HepG2 (cell line): ENCODE measurements around the gene ANKRD55. TPM values are rescaled to one million over a fixed set of nuclear protein-coding genes. Genes with fewer than 3 reads are reported as not detected.
"Not testable (repeated sequence)": the region's sequence is repeated elsewhere in the genome, so short reads cannot be mapped to it uniquely, and the experiment has no call there.

Source experiments
- ATAC-seq: fragments of 200-7000 bp; cut with Tn5 transposase; 3 replicates; pipeline ENCODE4 v1.9.1; 2020; ENCODE audit warnings: mild to moderate bottlenecking, moderate library complexity
- BruUV-seq: library from RNA; stranded (reverse); fragments of 400-500 nt; replicated peaks from 2 replicates; lab custom pipeline; 2021; lab: Mats Ljungman, UMichigan
- CTCF ChIA-PET: fragments of 300-600 bp; formaldehyde crosslinking; extraction: SDS; loops from one replicate; lab custom pipeline; 2021; ENCODE audit warnings: low total read pairs, inconsistent platforms, low intra/inter-chr PET ratio; lab: Yijun Ruan, JAX
- POLR2A ChIA-PET: fragments of 350-600 bp; sonication (Branson Sonifier 250); formaldehyde crosslinking; loops from one replicate; lab custom pipeline; 2020; ENCODE audit warnings: antibody characterized with exemption, inconsistent platforms; lab: Yijun Ruan, JAX
- DNase-seq: peaks from one replicate; pipeline ENCODE4 v3.0.0-alpha.2; 2015; ENCODE audit warnings: low spot score
- FAIRE-seq: peaks from 3 replicates; lab custom pipeline; 2011; peaks lifted over from hg19 to GRCh38; lab: Jason Lieb, UNC
- H2AFZ ChIP-seq: one replicate; pipeline ENCODE4 v1.6.1; 2011; ENCODE audit warnings: low read length, inconsistent platforms
- H3K27ac ChIP-seq: fragments of 300-600 bp; 3 replicates; pipeline ENCODE4 v1.8.0; 2011; ENCODE audit warnings: mixed run types, mild to moderate bottlenecking, mixed read lengths, low read length, inconsistent platforms; ENCODE audit not compliant: insufficient read depth; ENCODE audit errors: extremely low read length
- H3K27me3 ChIP-seq, 2 experiments: fragments of 200-600 bp in 1 of 2; 2 replicates in 1 of 2; 3 replicates in 1 of 2; pipeline versions ENCODE4 v1.6.0 to v1.8.0; 2011; ENCODE audit warnings: low read length in 2 of 2, mild to moderate bottlenecking in 2 of 2, moderate library complexity in 2 of 2, inconsistent platforms in 1 of 2; ENCODE audit not compliant: insufficient read depth in 2 of 2, control insufficient read depth in 1 of 2
- H3K36me3 ChIP-seq, 2 experiments: fragments of 200-600 bp in 1 of 2; replicated peaks in 1 of 2; 2 replicates in 1 of 2; 3 replicates in 1 of 2; pipeline versions ENCODE4 v1.5.1 to v1.8.0; 2011; ENCODE audit warnings: low read length in 2 of 2, inconsistent platforms in 1 of 2; ENCODE audit not compliant: insufficient read depth in 2 of 2, control insufficient read depth in 1 of 2
- H3K4me1 ChIP-seq: 2 replicates; pipeline ENCODE4 v1.5.1; 2012; ENCODE audit warnings: low read length, inconsistent platforms; ENCODE audit not compliant: insufficient read depth
- H3K4me2 ChIP-seq: 2 replicates; pipeline ENCODE4 v1.6.0; 2011; ENCODE audit warnings: low read depth, low read length, inconsistent platforms
- H3K4me3 ChIP-seq, 3 experiments: fragments of 200-600 bp in 1 of 3; sonication (generic), shearing (Covaris generic) in 1 of 3; replicated peaks in 1 of 3; 2 replicates each; pipeline ENCODE4 v1.5.1; 2011 to 2016; ENCODE audit warnings: low read length in 3 of 3, inconsistent platforms in 2 of 3, low read depth in 2 of 3, mild to moderate bottlenecking in 2 of 3, control low read depth in 1 of 3, mixed read lengths in 1 of 3; ENCODE audit not compliant: insufficient read depth in 1 of 3
- H3K79me2 ChIP-seq: one replicate; pipeline ENCODE4 v1.6.1; 2011; ENCODE audit warnings: low read length, inconsistent platforms; ENCODE audit not compliant: insufficient read depth
- H3K9ac ChIP-seq: 2 replicates; pipeline ENCODE4 v1.6.0; 2011; ENCODE audit warnings: mild to moderate bottlenecking, low read depth, low read length, inconsistent platforms; ENCODE audit not compliant: insufficient read depth
- H3K9me3 ChIP-seq: 2 replicates; pipeline ENCODE4 v1.5.1; 2012; ENCODE audit warnings: mild to moderate bottlenecking, low read length
- H4K20me1 ChIP-seq: 2 replicates; pipeline ENCODE4 v1.6.0; 2011; ENCODE audit warnings: inconsistent platforms, mild to moderate bottlenecking, low read length, moderate library complexity; ENCODE audit not compliant: insufficient read depth
- AHR ChIP-seq: IDR thresholded peaks from 2 replicates; pipeline ENCODE4 v1.6.1; 2018; ENCODE audit warnings: missing genetic modification reagents, missing compliant biosample characterization
- FOXA1 ChIP-seq, 2 experiments: fragments of 450-650 bp in 1 of 2; sonication (generic) in 1 of 2; formaldehyde crosslinking in 1 of 2; IDR thresholded peaks; 2 replicates each; pipeline versions ENCODE4 v1.4.0 to v1.6.1; 2016 to 2020; ENCODE audit warnings: missing genetic modification reagents in 1 of 2
- GFI1 ChIP-seq: sonication (generic); formaldehyde crosslinking; IDR thresholded peaks from 2 replicates; pipeline ENCODE4 v1.5.0; 2020; ENCODE audit warnings: missing genetic modification reagents, mild to moderate bottlenecking, borderline replicate concordance
- HNF4A ChIP-seq: sonication (generic); formaldehyde crosslinking; IDR thresholded peaks from 2 replicates; pipeline ENCODE4 v1.4.0; 2020; ENCODE audit warnings: missing genetic modification reagents
- IRF2 ChIP-seq: IDR thresholded peaks from 2 replicates; pipeline ENCODE4 v1.6.1; 2018; ENCODE audit warnings: missing genetic modification reagents, missing compliant biosample characterization
- LCORL ChIP-seq, 2 experiments: fragments of 450-650 bp in 1 of 2; sonication (generic) in 1 of 2; formaldehyde crosslinking in 1 of 2; IDR thresholded peaks; 2 replicates each; pipeline versions ENCODE4 v1.5.0 to v1.6.1; 2017 to 2020; ENCODE audit warnings: antibody characterized with exemption in 1 of 2, missing genetic modification reagents in 1 of 2
- NR2C2 ChIP-seq: sonication (generic); formaldehyde crosslinking; IDR thresholded peaks from 2 replicates; pipeline ENCODE4 v1.4.0; 2020; ENCODE audit warnings: missing genetic modification reagents, mild to moderate bottlenecking, moderate library complexity, borderline replicate concordance
- NR2F6 ChIP-seq, 2 experiments: IDR thresholded peaks; 2 replicates each; pipeline ENCODE4 v1.6.1; 2016; ENCODE audit warnings: antibody characterized with exemption in 1 of 2, mild to moderate bottlenecking in 1 of 2
- RARA ChIP-seq: IDR thresholded peaks from 2 replicates; pipeline ENCODE4 v1.6.1; 2016; ENCODE audit warnings: missing genetic modification reagents, missing compliant biosample characterization
- SALL1 ChIP-seq: sonication (generic); formaldehyde crosslinking; IDR thresholded peaks from 2 replicates; pipeline ENCODE4 v1.8.0; 2022; ENCODE audit warnings: mild to moderate bottlenecking, missing genetic modification reagents
- SAP130 ChIP-seq: IDR thresholded peaks from 2 replicates; pipeline ENCODE4 v1.6.1; 2016; ENCODE audit warnings: low read depth
- SOX13 ChIP-seq, 3 experiments: fragments of 450-650 bp in 1 of 3; sonication (generic) in 1 of 3; formaldehyde crosslinking in 1 of 3; IDR thresholded peaks in 2 of 3; conservative IDR thresholded peaks in 1 of 3; 2 replicates each; pipeline versions ENCODE4 v1.5.0 to v1.6.1; 2016 to 2020; ENCODE audit warnings: antibody characterized with exemption in 1 of 3, mild to moderate bottlenecking in 1 of 3, missing compliant biosample characterization in 1 of 3, missing genetic modification reagents in 1 of 3, moderate library complexity in 1 of 3
- ZBTB7B ChIP-seq: sonication (generic); formaldehyde crosslinking; IDR thresholded peaks from 2 replicates; pipeline ENCODE4 v1.4.0; 2020; ENCODE audit warnings: missing genetic modification reagents
- ZMYM3 ChIP-seq: sonication (generic); formaldehyde crosslinking; IDR thresholded peaks from 2 replicates; pipeline ENCODE4 v1.5.1; 2020; ENCODE audit warnings: mild to moderate bottlenecking, missing genetic modification reagents
- ZNF460 ChIP-seq: sonication (generic); formaldehyde crosslinking; IDR thresholded peaks from 2 replicates; pipeline ENCODE4 v1.5.1; 2020; ENCODE audit warnings: missing genetic modification reagents, mild to moderate bottlenecking, borderline replicate concordance
- ZNF557 ChIP-seq: sonication (generic); formaldehyde crosslinking; IDR thresholded peaks from 2 replicates; pipeline ENCODE4 v1.4.0; 2020; ENCODE audit warnings: missing genetic modification reagents
- WGBS: methylation state at CpG from one replicate; pipeline ENCODE4 v1.1.6; 2017; ENCODE audit warnings: low lambda C conversion rate; 5-methylcytosine and 5-hydroxymethylcytosine counted together
- in situ Hi-C: cut with HindIII; loops from 2 replicates; pipeline ENCODE4 v1.10.0; 2017; ENCODE audit warnings: low pct_unique_long_range_greater_than_20kb; ENCODE audit not compliant: extremely low pct_ligation_motif_present
- intact Hi-C: fragments of 100-400 bp; cut with micrococcal nuclease; formaldehyde crosslinking; loops from one replicate; pipeline ENCODE4 v1.10.0; 2022; ENCODE audit not compliant: unreplicated experiment
- polyA plus RNA-seq, 8 experiments: library from polyadenylated mRNA; depleted of rRNA in 3 of 8; stranded (reverse) in 7 of 8; unstranded in 1 of 8; fragments of >200 nt; fragmentation: Illumina TruSeq in 4 of 8; extraction: Trizol in 4 of 8; gene quantifications; 2 replicates each; pipeline versions ENCODE4 v1.2.1 to v1.2.3, GENCODE V29; 2011 to 2016; ENCODE audit warnings: low read depth in 4 of 8, missing spikeins in 1 of 8, mixed read lengths in 1 of 8; ENCODE audit not compliant: insufficient read depth in 1 of 8
- total RNA-seq, 5 experiments: library from RNA; depleted of rRNA; stranded (reverse); fragments of >200 nt; fragmentation: Illumina TruSeq; extraction: Trizol; gene quantifications; 2 replicates each; pipeline ENCODE4 v1.2.3, GENCODE V29; 2016; ENCODE audit warnings: low read depth in 1 of 5
- TF ChIP-seq, protein P1 (sequence below): sonication (generic); formaldehyde crosslinking; IDR thresholded peaks from 2 replicates; pipeline ENCODE4 v1.5.1; 2020; ENCODE audit warnings: mild to moderate bottlenecking, missing genetic modification reagents, moderate library complexity
- TF ChIP-seq, protein P2 (sequence below): sonication (generic); formaldehyde crosslinking; IDR thresholded peaks from 2 replicates; pipeline ENCODE4 v1.4.0; 2020; ENCODE audit warnings: missing genetic modification reagents, mild to moderate bottlenecking, borderline replicate concordance

Gene ANKRD55
- total and polyA plus RNA-seq, 2 of the 13 experiments (the other 11 are each of a cell fraction or from before 2014, with no cell fraction given): 0.11 to 0.28 TPM

DNA sequence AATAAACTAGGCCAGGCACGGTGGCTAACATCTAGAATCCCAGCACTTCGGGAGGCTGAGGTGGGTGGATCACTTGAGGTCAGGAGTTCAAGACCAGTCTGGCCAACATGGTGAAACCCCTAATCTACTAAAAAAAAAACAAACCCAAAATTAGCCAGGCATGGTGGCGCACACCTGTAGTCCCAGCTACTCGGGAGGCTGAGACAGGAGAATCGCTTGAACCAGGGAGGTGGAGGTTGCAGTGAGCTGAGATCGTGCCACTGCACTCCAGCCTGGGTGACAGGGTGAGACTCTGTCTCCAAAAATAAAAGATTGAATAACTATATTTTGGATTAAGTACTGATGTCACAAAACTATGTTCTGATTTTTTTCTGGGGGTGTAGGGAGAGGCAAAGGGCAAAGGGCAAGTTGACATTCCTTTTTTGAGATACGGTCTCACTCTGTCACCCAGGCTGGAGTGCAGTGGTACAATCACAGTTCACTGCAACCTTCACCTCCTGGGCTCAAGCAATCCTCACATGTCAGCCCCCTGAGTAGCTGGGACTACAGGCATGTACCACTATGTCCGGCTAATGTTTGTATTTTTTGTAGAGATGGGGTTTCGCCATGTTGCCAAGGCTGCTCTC, 110.7 kb downstream of the ANKRD55 start:
- WGBS: 82% methylated on average over 9 of the region's 9 CpGs
- H2AFZ ChIP-seq; BruUV-seq; CTCF ChIA-PET; in situ Hi-C loops; H3K9me3 ChIP-seq; H3K36me3 ChIP-seq; H3K27me3 ChIP-seq; H4K20me1 ChIP-seq; TF ChIP-seq SOX13, LCORL, FOXA1 (IDR thresholded peaks at IDR 0.05): not testable (repeated sequence)
- DNase-seq: peak; percentile 48
- POLR2A ChIA-PET: interaction anchor here (1.7 kb wide), 1 partner anchor 28 kb away, joined by 6 read pairs; no protein-coding TSS in a partner anchor
- Histone ChIP-seq H3K4me3 (peak overlapping the region in 1 of 3 experiments; percentile 45; a peak in 2 of 6 replicates), H3K4me1 (peaks cover 68% of the 10 kb centered on the region), H3K27ac (peak overlapping the region; percentile 86), H3K9ac (peak overlapping the region; percentile 52), H3K4me2 (peak overlapping the region; percentile 73), H3K79me2 (peaks cover 11% of the 10 kb centered on the region)
- intact Hi-C loops: loop anchor here (1.0 to 5.0 kb wide), 4 partner anchors 24 to 785 kb away; partner anchors contain the start of gene SETD9
- ATAC-seq: peak; percentile 26
- FAIRE-seq: peak; percentile 15
- TF ChIP-seq SOX13 (CRISPR knock-in tag; conservative IDR thresholded peaks at IDR 0.05 in 1 of 2, IDR thresholded peaks at IDR 0.05 in 1 of 2): 0 out of 4 replicates have a peak, but pooled peaks of 1 of the 2 experiments have one; percentile 6
- TF ChIP-seq NR2C2 (CRISPR knock-in tag): peak; percentile 48; the same call in 1 of the 2 replicates
- 0 out of 2 replicates have a peak, but pooled peaks have one; percentile 30 for TF ChIP-seq LCORL (CRISPR knock-in tag; IDR thresholded peaks at IDR 0.05)
- TF ChIP-seq, protein P1, sequence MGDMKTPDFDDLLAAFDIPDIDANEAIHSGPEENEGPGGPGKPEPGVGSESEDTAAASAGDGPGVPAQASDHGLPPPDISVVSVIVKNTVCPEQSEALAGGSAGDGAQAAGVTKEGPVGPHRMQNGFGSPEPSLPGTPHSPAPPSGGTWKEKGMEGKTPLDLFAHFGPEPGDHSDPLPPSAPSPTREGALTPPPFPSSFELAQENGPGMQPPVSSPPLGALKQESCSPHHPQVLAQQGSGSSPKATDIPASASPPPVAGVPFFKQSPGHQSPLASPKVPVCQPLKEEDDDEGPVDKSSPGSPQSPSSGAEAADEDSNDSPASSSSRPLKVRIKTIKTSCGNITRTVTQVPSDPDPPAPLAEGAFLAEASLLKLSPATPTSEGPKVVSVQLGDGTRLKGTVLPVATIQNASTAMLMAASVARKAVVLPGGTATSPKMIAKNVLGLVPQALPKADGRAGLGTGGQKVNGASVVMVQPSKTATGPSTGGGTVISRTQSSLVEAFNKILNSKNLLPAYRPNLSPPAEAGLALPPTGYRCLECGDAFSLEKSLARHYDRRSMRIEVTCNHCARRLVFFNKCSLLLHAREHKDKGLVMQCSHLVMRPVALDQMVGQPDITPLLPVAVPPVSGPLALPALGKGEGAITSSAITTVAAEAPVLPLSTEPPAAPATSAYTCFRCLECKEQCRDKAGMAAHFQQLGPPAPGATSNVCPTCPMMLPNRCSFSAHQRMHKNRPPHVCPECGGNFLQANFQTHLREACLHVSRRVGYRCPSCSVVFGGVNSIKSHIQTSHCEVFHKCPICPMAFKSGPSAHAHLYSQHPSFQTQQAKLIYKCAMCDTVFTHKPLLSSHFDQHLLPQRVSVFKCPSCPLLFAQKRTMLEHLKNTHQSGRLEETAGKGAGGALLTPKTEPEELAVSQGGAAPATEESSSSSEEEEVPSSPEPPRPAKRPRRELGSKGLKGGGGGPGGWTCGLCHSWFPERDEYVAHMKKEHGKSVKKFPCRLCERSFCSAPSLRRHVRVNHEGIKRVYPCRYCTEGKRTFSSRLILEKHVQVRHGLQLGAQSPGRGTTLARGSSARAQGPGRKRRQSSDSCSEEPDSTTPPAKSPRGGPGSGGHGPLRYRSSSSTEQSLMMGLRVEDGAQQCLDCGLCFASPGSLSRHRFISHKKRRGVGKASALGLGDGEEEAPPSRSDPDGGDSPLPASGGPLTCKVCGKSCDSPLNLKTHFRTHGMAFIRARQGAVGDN (CRISPR knock-in tag): peak; percentile 24; the same call in 1 of the 2 replicates
- 0 out of 2 replicates have a peak, but pooled peaks have one; percentile 41 for TF ChIP-seq ZMYM3 (CRISPR knock-in tag)
- peak; percentile 84 for TF ChIP-seq RARA (CRISPR knock-in tag)
- TF ChIP-seq HNF4A (CRISPR knock-in tag): peak; percentile 69
- 0 out of 2 replicates have a peak, but pooled peaks have one; percentile 35 for TF ChIP-seq IRF2 (CRISPR knock-in tag)
- TF ChIP-seq, protein P2, sequence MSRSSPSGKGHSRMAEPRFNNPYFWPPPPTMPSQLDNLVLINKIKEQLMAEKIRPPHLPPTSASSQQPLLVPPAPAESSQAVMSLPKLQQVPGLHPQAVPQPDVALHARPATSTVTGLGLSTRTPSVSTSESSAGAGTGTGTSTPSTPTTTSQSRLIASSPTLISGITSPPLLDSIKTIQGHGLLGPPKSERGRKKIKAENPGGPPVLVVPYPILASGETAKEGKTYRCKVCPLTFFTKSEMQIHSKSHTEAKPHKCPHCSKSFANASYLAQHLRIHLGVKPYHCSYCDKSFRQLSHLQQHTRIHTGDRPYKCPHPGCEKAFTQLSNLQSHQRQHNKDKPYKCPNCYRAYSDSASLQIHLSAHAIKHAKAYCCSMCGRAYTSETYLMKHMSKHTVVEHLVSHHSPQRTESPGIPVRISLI (CRISPR knock-in tag): peak; percentile 48; the same call in 1 of the 2 replicates
- TF ChIP-seq FOXA1 (CRISPR knock-in tag; IDR thresholded peaks at IDR 0.05): peak; percentile 60; the same call in 1 of the 2 replicates
- peak; percentile 70 for TF ChIP-seq GFI1
- TF ChIP-seq SAP130 (CRISPR knock-in tag): peak; percentile 20; the same call in 1 of the 2 replicates
- peak; percentile 64 for TF ChIP-seq SALL1
- TF ChIP-seq ZNF460: peak; percentile 88; the same call in 1 of the 2 replicates
- peak; percentile 73 for TF ChIP-seq NR2F6 (IDR thresholded peaks at IDR 0.05)
- TF ChIP-seq NR2F6 (CRISPR knock-in tag; IDR thresholded peaks at IDR 0.05): peak; percentile 65
- 0 out of 2 replicates have a peak, but pooled peaks have one; percentile 40 for TF ChIP-seq AHR
- TF ChIP-seq ZNF557 (CRISPR knock-in tag): 0 out of 2 replicates have a peak, but pooled peaks have one; percentile 32
- peak; percentile 39; the same call in 1 of the 2 replicates for TF ChIP-seq ZBTB7B
